Activated T-cell treated with anti-CD3 and anti-CD28 coated beads for 48 hours (primary cell): ENCODE data around the gene NTRK3.

Experiments
- DNase-seq: peaks from one replicate; pipeline ENCODE4 v3.0.0-alpha.2; 2020; ENCODE audit warnings: low read depth

The NTRK3 gene

GRCh38 chr15:88256279-88257230 is at the start of gene NTRK3:
Gene NTRK3 (minus strand): TSS chr15:88256739. CDS start chr15:88256153, 586 bp downstream.
- DNase-seq = no peak

- no peak for DNase-seq
These were observed 46.9 kb upstream of the NTRK3 start for GRCh38 chr15:88303395-88303794.

- DNase-seq = no peak
These were observed 45.8 kb upstream of the NTRK3 start for GRCh38 chr15:88302373-88302772.

- DNase-seq = no peak
These were observed 44.8 kb upstream of the NTRK3 start for GRCh38 chr15:88301311-88301710.

- no peak for DNase-seq
These were observed 44.3 kb upstream of the NTRK3 start for GRCh38 chr15:88300861-88301260.

DNA sequence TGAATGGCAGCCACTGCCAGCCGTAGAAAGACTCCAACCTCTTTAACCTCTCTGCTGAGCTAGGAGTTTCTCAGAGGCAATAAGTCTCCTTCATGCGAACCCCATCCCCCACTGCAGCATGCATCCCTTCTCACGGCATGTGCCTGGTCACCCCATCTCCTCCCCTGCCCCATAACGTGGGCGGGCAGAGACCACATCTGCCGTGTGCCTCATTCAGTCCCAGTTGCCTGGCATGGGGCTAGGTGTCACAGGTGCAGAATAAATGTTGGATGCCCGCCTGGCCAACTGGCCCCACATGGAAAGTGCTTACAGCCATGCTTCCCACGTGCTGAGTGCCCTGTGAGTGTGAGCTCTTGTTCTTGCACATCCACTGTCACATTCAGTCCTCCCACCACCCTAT is 43.5 kb upstream of the NTRK3 start:
- no peak for DNase-seq

- no peak for DNase-seq
These were observed 43.0 kb upstream of the NTRK3 start for GRCh38 chr15:88299497-88299896.

GRCh38 chr15:88288661-88289060 is 32.1 kb upstream of the NTRK3 start:
- no peak for DNase-seq

DNA sequence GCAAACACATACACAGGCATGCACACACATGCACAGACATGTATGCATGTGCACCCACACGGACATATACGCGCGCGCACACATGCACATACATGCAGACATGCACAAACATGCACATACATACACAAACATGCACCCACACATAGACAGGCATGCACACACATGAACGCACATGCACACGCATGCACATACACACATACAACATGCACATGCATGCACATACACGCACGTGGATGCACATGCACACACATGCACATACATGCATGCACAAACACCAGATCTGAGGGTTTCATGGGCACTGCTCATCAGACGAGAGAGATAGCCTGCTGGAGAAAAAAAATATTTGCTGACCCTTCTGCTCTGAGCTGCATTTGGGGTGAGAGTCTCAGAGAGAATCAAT is 31.7 kb upstream of the NTRK3 start:
- DNase-seq = no peak

GRCh38 chr15:88284318-88284998 is 27.9 kb upstream of the NTRK3 start:
- no peak for DNase-seq

GRCh38 chr15:88282614-88283013 is 26.1 kb upstream of the NTRK3 start:
- no peak for DNase-seq

DNA sequence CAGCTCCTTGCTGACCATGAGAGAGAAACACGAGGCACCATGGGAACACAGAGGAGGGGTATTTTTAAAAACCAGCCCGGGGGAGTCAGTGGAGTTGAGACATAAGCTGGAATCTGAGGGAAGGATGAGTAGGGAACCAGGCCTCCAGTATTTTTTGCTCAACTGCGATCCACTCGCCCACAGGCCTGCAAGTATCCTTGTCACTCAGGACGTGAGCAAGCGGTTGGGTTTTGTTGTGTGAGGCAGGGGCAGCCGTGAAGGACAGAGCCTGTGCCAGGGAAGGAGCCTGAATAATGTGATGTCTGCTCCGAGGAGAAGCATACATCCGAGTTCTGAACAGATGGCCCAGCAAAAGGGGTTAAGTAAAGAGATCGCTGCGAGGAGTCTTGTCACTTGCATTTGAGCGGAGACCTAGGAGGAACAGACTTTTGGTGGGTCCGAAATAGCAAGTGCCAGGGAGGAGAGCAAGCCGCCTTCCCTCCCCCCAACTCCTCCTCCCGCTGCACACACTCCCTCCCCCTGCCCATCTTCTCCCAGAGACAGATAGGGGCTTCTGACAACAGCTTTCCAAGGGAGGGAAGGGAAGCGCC is 20.4 kb upstream of the NTRK3 start:
- DNase-seq = no peak

DNA sequence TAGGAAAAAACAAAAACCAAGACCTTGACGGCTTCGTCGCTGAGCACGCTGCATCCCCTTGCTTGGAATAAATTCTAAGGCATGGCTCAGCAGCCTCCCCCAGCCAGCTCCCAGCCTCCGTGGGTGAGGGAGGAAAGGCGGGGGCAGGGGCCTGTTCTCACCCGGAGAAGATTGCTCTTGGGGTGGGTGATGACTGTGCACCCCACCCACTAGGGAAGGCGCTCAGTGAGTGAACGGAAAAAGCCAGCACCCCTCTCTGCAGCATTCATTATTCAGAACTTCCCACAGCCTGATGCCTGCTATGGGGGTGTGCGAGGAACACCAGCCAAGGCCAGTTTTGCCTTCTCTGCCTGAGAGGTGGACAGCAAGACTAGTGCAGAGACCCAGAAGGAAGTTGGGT is 19.3 kb upstream of the NTRK3 start:
- DNase-seq = no peak

DNA sequence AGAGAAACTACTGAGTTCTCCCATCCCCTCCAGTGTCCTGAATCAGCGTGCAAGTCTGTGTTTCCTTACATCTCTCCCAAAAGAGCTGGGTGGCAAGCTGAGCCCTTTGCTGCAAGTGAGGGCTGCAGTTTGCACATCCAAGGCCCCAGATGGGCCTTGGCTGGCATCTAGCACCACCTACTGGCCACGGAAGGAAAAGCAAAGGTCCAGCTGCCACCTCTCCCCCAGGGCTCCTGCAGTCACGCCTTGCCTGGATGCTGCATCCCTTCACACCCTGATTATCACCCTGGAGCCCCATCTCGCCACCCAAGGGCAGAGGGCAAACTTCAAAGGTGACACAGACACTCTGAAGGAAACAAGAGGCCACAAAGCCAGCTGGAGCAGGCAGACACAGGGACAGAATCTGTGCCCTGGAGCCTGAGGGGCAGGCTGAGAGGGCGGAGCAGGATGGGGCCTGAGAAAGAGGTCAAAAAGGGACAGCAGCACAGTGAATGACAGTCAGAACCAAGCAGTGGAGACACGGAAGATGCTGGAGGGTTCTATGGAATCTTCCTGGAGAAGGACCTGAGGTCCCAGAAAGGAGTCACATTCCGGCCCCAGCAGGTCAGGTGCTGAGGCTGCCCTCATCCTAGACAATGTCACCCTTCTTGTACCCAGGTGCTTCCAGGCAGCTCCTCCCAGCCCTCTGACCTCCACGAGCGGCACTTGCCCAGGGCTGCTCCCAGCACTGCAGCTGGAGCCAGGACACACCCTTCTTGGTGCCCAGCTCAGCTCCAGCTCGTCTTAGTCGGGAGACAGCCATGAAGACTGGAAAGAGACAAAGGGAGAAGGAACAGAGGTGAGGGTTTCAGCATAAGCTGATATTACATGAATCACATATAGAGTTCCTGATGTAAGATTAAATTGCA is 18.3 kb upstream of the NTRK3 start:
- peak; percentile 57 for DNase-seq

DNA sequence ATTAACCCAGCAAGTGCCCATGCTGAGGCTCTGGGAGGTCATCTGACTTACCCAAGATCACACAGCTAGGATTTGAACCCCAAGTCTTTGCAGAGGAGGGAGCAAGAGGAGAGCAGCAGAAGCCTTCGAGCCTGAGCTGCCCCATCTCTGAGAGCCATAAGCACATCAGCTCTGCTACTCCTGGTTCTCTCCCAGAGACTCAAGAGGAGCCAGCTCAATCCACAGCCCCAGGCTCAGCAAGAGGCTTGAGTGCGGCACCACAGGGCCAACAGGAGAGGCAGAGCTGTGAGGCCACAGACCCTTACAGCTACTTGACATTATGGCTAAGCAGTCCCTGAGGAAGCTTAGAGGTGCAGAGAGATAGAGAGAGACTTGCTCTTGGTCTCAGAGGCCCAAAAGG is 15.9 kb upstream of the NTRK3 start:
- no peak for DNase-seq

DNA sequence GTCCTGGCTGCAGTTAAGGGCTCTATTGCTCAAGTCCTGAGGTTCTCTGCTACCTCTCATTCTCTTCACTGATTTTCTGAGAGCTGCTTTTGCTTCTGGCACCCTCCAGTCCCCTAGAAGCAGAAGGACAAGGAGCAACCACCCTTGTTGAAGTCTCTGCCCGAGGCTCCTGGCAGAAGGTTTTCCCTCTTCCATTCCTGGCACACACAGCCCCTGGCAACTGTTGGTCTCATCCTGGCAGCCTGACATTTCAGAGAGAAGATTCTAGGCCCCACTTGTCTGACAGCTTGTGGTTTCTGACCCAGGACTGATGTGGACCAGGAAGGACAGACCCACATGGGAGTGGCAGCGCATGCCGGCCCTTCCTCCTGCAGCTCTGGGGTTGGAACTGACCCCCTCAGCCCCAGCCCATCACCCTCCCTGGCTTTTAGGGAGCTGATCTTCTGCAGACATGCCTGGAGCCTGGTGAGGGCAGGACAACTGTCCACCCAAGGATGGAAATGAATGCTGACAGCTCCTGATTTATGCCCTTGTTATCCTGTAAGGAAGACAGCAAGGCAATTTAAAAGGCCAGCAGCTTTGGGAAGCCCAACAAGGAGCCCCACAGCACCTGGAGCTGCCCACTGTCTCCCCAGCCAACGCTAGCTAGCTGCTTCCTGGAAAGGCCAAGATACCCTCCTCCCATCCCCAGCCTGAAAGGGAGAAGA is 13.0 kb upstream of the NTRK3 start:
- DNase-seq = no peak

DNA sequence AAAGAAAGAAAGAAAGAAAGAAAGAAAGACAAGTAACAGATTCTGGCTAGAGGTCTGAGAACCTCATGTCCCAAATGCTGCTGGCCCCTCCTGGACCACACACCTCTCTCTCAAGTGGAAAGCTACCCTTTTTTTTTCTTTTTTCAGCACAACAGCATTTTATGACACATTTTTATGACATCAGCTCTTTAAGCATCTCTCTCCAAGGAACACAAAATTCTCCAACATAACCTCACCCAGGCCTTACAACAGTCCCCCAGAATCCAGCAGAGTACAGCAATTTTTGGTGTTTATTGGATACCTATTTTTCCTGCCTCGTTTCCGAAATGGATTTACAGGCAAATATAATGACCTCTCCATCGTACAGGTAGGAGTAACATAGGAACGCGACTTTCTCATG is 11.2 kb upstream of the NTRK3 start:
- no peak for DNase-seq

- no peak for DNase-seq
These were observed 9.6 kb upstream of the NTRK3 start for GRCh38 chr15:88266170-88266569.

DNA sequence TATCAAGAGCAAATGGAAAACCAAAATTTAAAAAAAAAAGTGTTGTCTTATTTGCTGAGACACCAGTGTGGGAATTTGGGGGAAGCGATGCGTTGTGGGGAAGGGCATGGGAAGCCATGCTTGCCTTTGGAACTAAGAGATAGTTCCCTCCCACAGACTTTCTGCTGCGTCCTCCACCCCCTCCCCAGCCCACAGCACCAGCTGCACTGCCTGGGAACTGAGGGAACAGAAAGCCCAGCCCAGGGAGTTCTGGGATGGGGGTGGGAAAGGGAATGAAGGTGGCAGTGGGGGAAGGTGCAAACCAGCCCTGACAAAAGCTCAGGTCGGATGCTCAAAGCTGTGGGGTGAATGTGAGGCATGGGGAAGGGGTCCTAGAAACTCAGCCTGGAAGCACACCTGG is 8.1 kb upstream of the NTRK3 start:
- no peak for DNase-seq

DNA sequence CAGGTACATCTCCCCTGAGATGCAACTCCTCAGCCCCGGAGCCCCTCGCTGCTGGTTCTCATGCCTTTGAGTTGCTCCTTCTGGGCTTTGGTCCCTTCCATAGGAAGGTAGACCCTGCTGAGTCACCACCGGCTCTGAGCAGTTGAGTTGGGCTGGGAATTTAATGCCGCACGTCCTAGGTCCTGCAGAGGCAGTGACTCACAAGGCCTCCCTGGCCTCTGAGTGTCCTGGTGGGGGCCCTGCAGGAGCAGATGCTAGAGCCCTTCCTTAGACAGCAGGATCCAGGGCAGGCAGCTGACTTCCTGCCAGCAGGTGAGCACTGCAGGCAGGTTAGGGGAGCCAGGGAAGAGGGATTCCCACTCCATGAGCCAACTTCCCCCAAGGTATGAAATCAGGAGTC is 5.5 kb upstream of the NTRK3 start:
- no peak for DNase-seq

- no peak for DNase-seq
These were observed 1.6 kb upstream of the NTRK3 start for GRCh38 chr15:88258093-88258641.
